Gastroesophageal sphincter (tissue), 4 donors: ENCODE measurements around the gene COLEC12. TPM values are rescaled to one million over a fixed set of nuclear protein-coding genes. Genes with fewer than 3 reads are reported as not detected.
A peak's percentile ranks its signal among the peaks of the same experiment; 100 is the strongest.

Source experiments
- ATAC-seq: fragments of 150-250 bp; one replicate; pipeline ENCODE4 v1.9.1; 2016; ENCODE audit warnings: mild to moderate bottlenecking, moderate library complexity
- H3K27ac ChIP-seq, 4 donors: fragments of 200-600 bp; sonication (generic) in 3 of 4; 1 replicate in 3 of 4; 2 replicates in 1 of 4; pipeline ENCODE4 v1.5.1; 2016 to 2019
- H3K27me3 ChIP-seq: fragments of 200-600 bp; sonication (generic); one replicate; pipeline ENCODE4 v1.5.1; 2019
- H3K36me3 ChIP-seq, 2 donors: fragments of 200-600 bp; sonication (generic); one replicate each; pipeline ENCODE4 v1.5.1; 2019; ENCODE audit warnings: control low read depth in 1 of 2
- H3K4me1 ChIP-seq, 3 donors: fragments of 200-600 bp; sonication (generic); 1 replicate in 2 of 3; 2 replicates in 1 of 3; pipeline ENCODE4 v1.5.1; 2016 to 2019; ENCODE audit warnings: control low read depth in 2 of 3
- H3K4me3 ChIP-seq, 2 donors: fragments of 200-600 bp; sonication (generic); one replicate each; pipeline ENCODE4 v1.5.1; 2019; ENCODE audit warnings: mild to moderate bottlenecking in 1 of 2, moderate library complexity in 1 of 2
- H3K9me3 ChIP-seq, 3 donors: fragments of 200-600 bp; sonication (generic); one replicate each; pipeline ENCODE4 v1.5.1; 2017 to 2019; ENCODE audit warnings: control low read depth in 2 of 3
- EP300 ChIP-seq: sonication (generic); formaldehyde crosslinking; IDR thresholded peaks from one replicate; pipeline ENCODE4 v1.6.1; 2017; ENCODE audit warnings: antibody characterized with exemption, mild to moderate bottlenecking
- POLR2A ChIP-seq, 2 donors: fragments of 450-650 bp; IDR thresholded peaks; one replicate each; pipeline ENCODE4 v1.6.1; 2017; ENCODE audit warnings: antibody characterized with exemption in 2 of 2, mild to moderate bottlenecking in 2 of 2, moderate library complexity in 1 of 2
- POLR2AphosphoS5 ChIP-seq: sonication (generic); formaldehyde crosslinking; IDR thresholded peaks from one replicate; pipeline ENCODE4 v1.6.1; 2017; ENCODE audit warnings: antibody characterized with exemption
- WGBS, 2 donors: methylation state at CpG; one replicate each; pipeline ENCODE4 v1.1.5; 2018; ENCODE audit warnings: low coverage in 1 of 2; 5-methylcytosine and 5-hydroxymethylcytosine counted together
- total RNA-seq, 4 donors: library from RNA; depleted of rRNA; stranded (reverse); fragments of >200 nt; gene quantifications; one replicate each; pipeline ENCODE4 v1.1.0, GENCODE V29; 2016
- TF ChIP-seq, protein P1 (sequence below), 4 experiments: fragments of 200-600 bp in 2 of 4; fragments of 450-650 bp in 2 of 4; sonication (generic) in 1 of 4; IDR thresholded peaks; one replicate each; pipeline ENCODE4 v1.5.1; 2017 to 2019; ENCODE audit warnings: antibody characterized with exemption in 4 of 4, mild to moderate bottlenecking in 2 of 4, moderate library complexity in 2 of 4

Gene COLEC12
- total RNA-seq, 4 donors from 2014 or later: 21.2 to 40.1 (median 37.1) TPM

- Histone ChIP-seq H3K27me3 (no peaks in the 10 kb centered on the region), H3K36me3 (no peaks in the 10 kb centered on the region), H3K9me3 (no peaks in the 10 kb centered on the region), H3K27ac (peak overlapping the region in 3 of 4 donors; percentile 65 to 77 (median 75)), H3K4me3 (no peak overlapping the region), H3K4me1 (peaks cover 13 to 91% (median 40%) of the 10 kb centered on the region in 3 donors)
- TF ChIP-seq, protein P1, sequence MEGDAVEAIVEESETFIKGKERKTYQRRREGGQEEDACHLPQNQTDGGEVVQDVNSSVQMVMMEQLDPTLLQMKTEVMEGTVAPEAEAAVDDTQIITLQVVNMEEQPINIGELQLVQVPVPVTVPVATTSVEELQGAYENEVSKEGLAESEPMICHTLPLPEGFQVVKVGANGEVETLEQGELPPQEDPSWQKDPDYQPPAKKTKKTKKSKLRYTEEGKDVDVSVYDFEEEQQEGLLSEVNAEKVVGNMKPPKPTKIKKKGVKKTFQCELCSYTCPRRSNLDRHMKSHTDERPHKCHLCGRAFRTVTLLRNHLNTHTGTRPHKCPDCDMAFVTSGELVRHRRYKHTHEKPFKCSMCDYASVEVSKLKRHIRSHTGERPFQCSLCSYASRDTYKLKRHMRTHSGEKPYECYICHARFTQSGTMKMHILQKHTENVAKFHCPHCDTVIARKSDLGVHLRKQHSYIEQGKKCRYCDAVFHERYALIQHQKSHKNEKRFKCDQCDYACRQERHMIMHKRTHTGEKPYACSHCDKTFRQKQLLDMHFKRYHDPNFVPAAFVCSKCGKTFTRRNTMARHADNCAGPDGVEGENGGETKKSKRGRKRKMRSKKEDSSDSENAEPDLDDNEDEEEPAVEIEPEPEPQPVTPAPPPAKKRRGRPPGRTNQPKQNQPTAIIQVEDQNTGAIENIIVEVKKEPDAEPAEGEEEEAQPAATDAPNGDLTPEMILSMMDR (IDR thresholded peaks at IDR 0.05): no peak
- TF ChIP-seq POLR2A (IDR thresholded peaks at IDR 0.05) (no peak), POLR2AphosphoS5 (no peak), EP300 (no peak)
- ATAC-seq: no peak
- 55 to 94% methylated on average over 4 of the region's 5 CpGs for WGBS, 2 donors
Observed at GRCh38 chr18:373780-374179, 126.7 kb downstream of the COLEC12 start.

GRCh38 chr18:371609-371982, 128.9 kb downstream of the COLEC12 start:
- Histone ChIP-seq H3K36me3 (no peaks in the 10 kb centered on the region), H3K4me3 (no peak overlapping the region), H3K27me3 (no peaks in the 10 kb centered on the region), H3K27ac (peak overlapping the region; percentile 72 to 79 (median 76)), H3K4me1 (peaks cover 8 to 87% (median 29%) of the 10 kb centered on the region in 3 donors), H3K9me3 (no peaks in the 10 kb centered on the region)
- TF ChIP-seq, protein P1 (IDR thresholded peaks at IDR 0.05): no peak
- TF ChIP-seq POLR2AphosphoS5 (no peak), POLR2A (IDR thresholded peaks at IDR 0.05) (no peak), EP300 (no peak)
- WGBS, 2 donors: 2 to 32% methylated on average over 6 to 7 of the region's 7 CpGs
- peak; percentile 7 for ATAC-seq

GRCh38 chr18:370751-371608, 129.5 kb downstream of the COLEC12 start:
- H3K4me3 ChIP-seq: no peak overlapping the region
- ATAC-seq: peak; percentile 4
- no peaks in the 10 kb centered on the region for H3K9me3 ChIP-seq
- peak overlapping the region; percentile 72 to 79 (median 76) for H3K27ac ChIP-seq
- no peaks in the 10 kb centered on the region for H3K36me3 ChIP-seq
- WGBS, 2 donors: 10 to 38% methylated on average over 3 to 5 of the region's 5 CpGs
- peaks cover 8 to 83% (median 23%) of the 10 kb centered on the region in 3 donors for H3K4me1 ChIP-seq
- no peaks in the 10 kb centered on the region for H3K27me3 ChIP-seq
- TF ChIP-seq EP300: no peak
- no peak for TF ChIP-seq POLR2AphosphoS5
- TF ChIP-seq, protein P1 (IDR thresholded peaks at IDR 0.05): no peak
- TF ChIP-seq POLR2A (IDR thresholded peaks at IDR 0.05): no peak

GRCh38 chr18:369224-370015, 131.1 kb downstream of the COLEC12 start:
- H3K4me1 ChIP-seq: peaks cover 8 to 73% (median 18%) of the 10 kb centered on the region in 3 donors
- no peaks in the 10 kb centered on the region for H3K36me3 ChIP-seq
- H3K27ac ChIP-seq: peak overlapping the region in 1 of 4 donors; percentile 77
- no peaks in the 10 kb centered on the region for H3K27me3 ChIP-seq
- H3K4me3 ChIP-seq: no peak overlapping the region
- no peak for ATAC-seq
- 81 to 90% methylated on average over 2 to 10 of the region's 11 CpGs for WGBS, 2 donors
- TF ChIP-seq POLR2A (IDR thresholded peaks at IDR 0.05) (no peak), EP300 (no peak), POLR2AphosphoS5 (no peak)
- TF ChIP-seq, protein P1 (IDR thresholded peaks at IDR 0.05): no peak
- no peaks in the 10 kb centered on the region for H3K9me3 ChIP-seq
